Memory B cell (primary cell): ENCODE results near the gene ZSWIM9.

Experiments used
- ATAC-seq: fragments of 150-1000 bp; cut with Tn5 transposase; 2 replicates; pipeline ENCODE4 v1.10.0; 2021; ENCODE audit warnings: low read depth, mild to moderate bottlenecking, moderate library complexity
- DNase-seq, 2 donors: peaks; one replicate each; pipeline ENCODE4 v3.0.0; 2022; ENCODE audit warnings: low spot score in 2 of 2
- H3K27ac Mint-ChIP-seq: one replicate; pipeline ENCODE4 v1.8.0; 2022; ENCODE audit warnings: mild to moderate bottlenecking, moderate library complexity, mixed read lengths
- H3K27me3 Mint-ChIP-seq: one replicate; pipeline ENCODE4 v1.8.0; 2022; ENCODE audit warnings: mixed read lengths
- H3K36me3 Mint-ChIP-seq: one replicate; pipeline ENCODE4 v1.8.0; 2022; ENCODE audit warnings: mild to moderate bottlenecking, mixed read lengths
- H3K4me1 Mint-ChIP-seq: one replicate; pipeline ENCODE4 v1.8.0; 2022; ENCODE audit warnings: mixed read lengths
- H3K4me3 Mint-ChIP-seq: one replicate; pipeline ENCODE4 v1.8.0; 2022; ENCODE audit warnings: mild to moderate bottlenecking, moderate library complexity, mixed read lengths
- H3K9me3 Mint-ChIP-seq: one replicate; pipeline ENCODE4 v1.8.0; 2022; ENCODE audit warnings: mixed read lengths

ZSWIM9 gene

DNA sequence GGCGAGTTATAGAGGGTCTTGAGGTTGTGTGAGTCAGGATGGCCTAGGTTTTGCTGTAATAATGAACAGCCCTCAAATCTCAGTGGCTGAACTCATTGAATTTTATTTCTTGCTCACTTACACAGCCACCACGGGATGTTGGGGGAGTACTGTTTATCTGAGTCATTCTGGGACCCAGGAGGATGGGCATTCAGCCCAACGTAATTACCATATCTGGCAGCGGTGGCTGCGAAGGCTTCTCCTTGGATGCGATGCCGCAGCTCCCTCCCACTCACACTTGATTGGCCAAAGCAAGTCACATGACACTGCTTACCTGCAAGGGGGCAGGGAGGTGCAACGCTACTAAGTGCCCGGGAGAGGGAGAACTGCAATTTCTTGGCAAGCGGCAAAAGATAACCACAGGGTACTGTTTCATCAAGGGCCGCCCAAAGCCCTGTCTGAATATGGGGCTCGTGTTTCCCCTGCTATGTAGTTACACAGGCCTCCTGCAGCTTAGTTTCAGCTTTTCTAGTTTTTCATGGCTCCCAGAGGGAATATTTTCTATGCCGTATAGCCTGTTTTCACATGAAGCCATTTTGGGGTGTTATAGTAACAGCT, 19.9 kb downstream of the ZSWIM9 start:
- no peaks in the 10 kb centered on the region for H3K9me3 Mint-ChIP-seq
- peak overlapping the region; percentile 37 for H3K4me3 Mint-ChIP-seq
- H3K4me1 Mint-ChIP-seq = peaks cover 17% of the 10 kb centered on the region
- DNase-seq (peak in 1 of 2 donors; percentile 45), ATAC-seq (peak; percentile 82)
- peaks cover 2% of the 10 kb centered on the region for H3K27me3 Mint-ChIP-seq
- H3K36me3 Mint-ChIP-seq = peaks cover 14% of the 10 kb centered on the region
- no peak overlapping the region for H3K27ac Mint-ChIP-seq

DNA sequence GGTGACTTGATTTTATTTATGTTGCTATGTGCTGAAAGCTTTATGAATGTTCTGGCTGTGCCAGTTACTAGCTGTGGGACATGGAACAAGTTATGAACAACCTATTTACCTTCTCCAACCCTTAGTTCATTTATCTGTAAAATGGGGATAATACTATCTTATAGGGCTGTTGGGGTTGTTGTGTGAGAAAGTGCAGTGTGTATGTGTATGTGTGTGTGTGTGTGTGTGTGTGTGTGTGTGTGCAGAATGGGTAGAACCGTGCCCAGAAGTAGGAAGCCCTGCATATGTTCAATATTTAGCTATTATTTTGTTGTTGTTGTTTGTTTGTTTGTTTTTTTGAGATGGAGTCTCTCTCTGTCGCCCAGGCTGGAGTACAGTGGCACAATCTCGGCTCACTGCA, 20.4 kb downstream of the ZSWIM9 start:
- Mint-ChIP-seq H3K27ac (no peak overlapping the region), H3K4me3 (no peak overlapping the region)

DNA sequence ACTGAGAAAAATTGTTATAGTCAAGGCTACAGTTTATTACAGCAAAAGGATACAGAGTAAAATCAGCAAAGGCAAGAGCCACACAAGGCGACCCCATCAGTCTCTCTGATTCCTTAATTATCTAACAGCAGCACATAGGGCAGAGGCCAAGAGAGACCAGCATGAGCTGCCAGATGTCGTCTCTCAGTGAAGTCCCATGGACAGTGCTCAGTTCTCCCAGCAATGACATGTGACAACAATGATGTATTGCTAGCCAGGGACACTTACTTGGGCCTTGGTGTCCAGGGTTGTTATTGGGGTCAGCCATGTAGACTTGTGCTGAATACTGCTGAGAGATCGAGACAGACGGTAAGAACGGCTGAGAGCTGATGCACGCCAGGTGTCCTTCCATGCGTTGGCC, 22.3 kb downstream of the ZSWIM9 start:
- Mint-ChIP-seq H3K9me3 (no peaks in the 10 kb centered on the region), H3K36me3 (peaks cover 15% of the 10 kb centered on the region), H3K4me1 (peaks cover 23% of the 10 kb centered on the region), H3K4me3 (no peak overlapping the region), H3K27ac (no peak overlapping the region), H3K27me3 (peaks cover 4% of the 10 kb centered on the region)
- ATAC-seq (no peak), DNase-seq (no peak)

More for the DNA sequence above, 20.4 kb downstream of the ZSWIM9 start:
- no peaks in the 10 kb centered on the region for H3K9me3 Mint-ChIP-seq
- peaks cover 14% of the 10 kb centered on the region for H3K36me3 Mint-ChIP-seq
- no peak for DNase-seq
- H3K27me3 Mint-ChIP-seq = peaks cover 2% of the 10 kb centered on the region
- no peak for ATAC-seq
- peaks cover 20% of the 10 kb centered on the region for H3K4me1 Mint-ChIP-seq

DNA sequence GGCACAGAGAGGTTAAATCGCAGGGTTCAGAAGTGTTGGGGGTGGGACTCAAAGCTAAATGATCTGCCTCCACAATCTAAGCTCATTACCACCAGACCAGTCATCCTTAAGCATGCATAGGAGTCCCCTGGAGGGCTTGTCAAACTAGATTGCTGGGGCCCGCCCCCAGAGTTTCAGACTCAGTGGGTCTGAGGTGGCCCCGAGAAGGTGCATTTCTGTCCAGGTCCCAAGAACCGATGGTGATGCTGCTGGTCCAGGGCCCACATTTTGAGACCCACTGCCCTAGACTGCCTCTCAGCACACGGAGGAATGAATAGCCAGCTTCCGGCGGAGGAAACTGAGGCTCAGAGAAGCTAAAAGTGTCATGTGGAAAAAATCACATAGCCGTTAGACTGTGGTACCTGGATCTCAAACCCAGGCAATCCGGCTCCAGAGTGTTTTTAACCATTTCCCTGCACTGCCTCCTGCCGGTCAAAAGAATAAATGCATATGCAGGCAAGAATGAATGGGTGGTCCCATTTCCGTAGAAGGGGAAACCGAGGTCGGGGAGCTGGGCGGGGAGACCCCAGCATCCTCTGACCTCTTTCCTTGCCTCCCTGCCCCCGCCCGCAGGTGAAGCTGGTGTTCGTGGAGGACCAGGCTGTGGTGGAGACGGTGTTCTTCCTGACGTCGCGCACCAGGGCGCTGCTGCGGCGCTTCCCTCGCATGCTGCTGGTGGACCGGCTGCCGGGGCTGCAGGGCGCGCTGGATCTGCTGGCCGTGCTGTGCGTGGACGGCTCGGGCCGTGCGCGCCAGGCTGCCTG, 23.8 kb downstream of the ZSWIM9 start:
- H3K4me1 Mint-ChIP-seq = peaks cover 23% of the 10 kb centered on the region
- no peaks in the 10 kb centered on the region for H3K9me3 Mint-ChIP-seq
- H3K36me3 Mint-ChIP-seq = peaks cover 10% of the 10 kb centered on the region
- ATAC-seq = no peak
- peaks cover 4% of the 10 kb centered on the region for H3K27me3 Mint-ChIP-seq
- no peak overlapping the region for H3K4me3 Mint-ChIP-seq
- peak in 1 of 2 donors; percentile 39 for DNase-seq
- no peak overlapping the region for H3K27ac Mint-ChIP-seq

DNA sequence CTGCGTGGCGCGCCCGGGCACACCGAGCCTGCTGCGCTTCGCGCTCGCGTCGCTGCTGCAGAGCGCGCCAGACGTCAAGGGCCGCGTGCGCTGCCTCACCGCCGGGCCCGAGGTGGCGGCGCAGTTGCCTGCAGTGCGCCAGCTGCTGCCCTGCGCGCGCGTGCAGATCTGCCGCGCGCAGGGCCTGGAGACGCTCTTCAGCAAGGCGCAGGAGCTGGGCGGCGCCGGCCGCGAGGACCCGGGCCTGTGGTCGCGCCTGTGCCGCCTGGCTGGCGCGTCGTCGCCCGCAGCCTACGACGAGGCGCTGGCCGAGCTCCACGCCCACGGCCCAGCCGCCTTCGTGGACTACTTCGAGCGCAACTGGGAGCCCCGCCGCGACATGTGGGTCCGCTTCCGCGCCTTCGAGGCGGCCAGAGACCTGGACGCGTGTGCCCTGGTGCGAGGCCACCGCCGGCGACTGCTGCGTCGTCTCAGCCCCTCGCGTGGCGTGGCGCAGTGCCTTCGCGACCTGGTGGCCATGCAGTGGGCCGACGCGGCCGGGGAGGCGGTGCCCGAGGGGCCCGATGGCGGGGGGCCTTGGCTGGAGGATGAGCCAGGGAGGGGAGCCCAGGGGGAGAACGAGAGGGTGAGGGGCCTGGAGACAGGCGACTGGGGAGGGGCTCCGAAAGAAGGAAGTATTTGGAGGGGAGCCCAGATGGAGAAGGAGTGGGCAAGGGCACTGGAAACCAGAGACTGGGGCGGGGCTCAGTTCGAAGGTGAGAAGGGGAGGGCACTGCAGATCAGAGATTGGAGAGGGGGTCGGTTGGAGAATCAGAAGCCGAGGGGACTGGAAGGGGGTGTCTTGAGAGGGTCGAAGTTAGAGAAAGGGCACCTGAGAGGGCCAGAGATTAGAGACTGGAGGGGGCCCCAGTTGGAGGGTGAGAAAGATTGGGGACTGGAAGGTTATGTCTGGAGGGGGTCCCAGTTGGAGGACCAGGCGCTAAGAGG, 24.7 kb downstream of the ZSWIM9 start:
- no peak for DNase-seq
- Mint-ChIP-seq H3K36me3 (peaks cover 12% of the 10 kb centered on the region), H3K27ac (no peak overlapping the region), H3K27me3 (peaks cover 4% of the 10 kb centered on the region), H3K4me3 (no peak overlapping the region), H3K4me1 (peaks cover 25% of the 10 kb centered on the region), H3K9me3 (no peaks in the 10 kb centered on the region)
- no peak for ATAC-seq

DNA sequence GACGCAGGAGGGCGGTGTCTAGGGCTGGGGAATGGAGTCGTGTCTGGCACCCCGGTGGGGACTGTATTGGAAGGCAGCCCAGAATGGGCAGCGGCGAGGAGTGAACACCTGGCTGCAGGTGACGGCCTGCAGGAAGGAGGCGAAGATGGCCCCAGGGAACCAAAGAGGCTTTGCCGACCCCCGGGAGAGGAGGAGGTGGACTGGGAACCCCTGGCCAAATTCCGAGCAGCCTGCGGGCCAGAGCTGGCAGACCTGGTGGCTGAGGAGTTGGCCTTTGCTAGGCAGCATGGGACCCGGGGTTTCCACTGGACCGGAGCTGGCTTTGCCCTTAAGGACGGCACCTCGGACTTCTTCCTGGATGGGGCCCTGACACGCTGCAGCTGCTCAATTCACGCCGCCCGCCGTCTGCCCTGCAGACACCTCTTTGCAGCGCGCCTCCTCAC, 25.9 kb downstream of the ZSWIM9 start:
- H3K9me3 Mint-ChIP-seq = no peaks in the 10 kb centered on the region
- no peak overlapping the region for H3K27ac Mint-ChIP-seq
- H3K4me1 Mint-ChIP-seq = peaks cover 22% of the 10 kb centered on the region
- DNase-seq (no peak), ATAC-seq (no peak)
- H3K4me3 Mint-ChIP-seq = no peak overlapping the region
- H3K27me3 Mint-ChIP-seq = peaks cover 4% of the 10 kb centered on the region
- H3K36me3 Mint-ChIP-seq = peaks cover 9% of the 10 kb centered on the region

DNA sequence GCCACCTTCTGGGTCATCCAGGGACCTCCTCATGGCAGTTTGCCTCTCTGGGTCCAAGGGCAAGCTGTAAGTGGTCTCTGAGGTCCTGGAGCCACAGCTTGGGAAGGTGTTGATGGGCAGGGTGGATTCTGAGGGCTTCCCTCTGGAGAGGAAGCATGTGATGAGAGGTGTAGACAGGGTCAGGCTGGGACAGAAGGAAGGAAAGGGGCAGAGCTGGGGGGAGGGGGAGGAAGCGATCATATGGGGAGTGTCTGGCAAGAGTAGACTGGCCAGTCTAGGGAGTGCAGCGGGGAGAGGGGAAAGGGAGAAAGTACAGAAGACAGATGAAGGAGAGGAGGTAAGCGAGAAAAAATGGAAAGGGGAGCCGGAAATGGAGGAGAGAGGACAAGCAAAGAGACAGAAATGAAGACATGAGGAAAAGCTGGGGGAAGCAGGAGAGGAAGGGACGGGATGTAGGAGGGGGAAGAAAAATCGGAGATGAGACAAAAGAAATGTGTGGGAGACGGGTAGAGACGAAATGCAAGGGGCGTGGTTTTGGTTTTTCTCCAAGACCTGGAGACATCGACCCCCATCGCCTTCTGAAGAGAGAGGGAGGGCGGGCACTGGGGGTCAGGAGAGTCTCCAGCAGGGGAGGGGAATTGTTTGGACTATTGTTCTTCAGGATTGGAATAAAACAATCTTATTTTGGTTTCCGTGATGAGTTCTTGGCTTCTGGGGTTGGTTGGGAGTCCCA, 26.6 kb downstream of the ZSWIM9 start:
- Mint-ChIP-seq H3K9me3 (no peaks in the 10 kb centered on the region), H3K4me1 (peaks cover 22% of the 10 kb centered on the region), H3K4me3 (no peak overlapping the region), H3K27me3 (peaks cover 4% of the 10 kb centered on the region), H3K36me3 (peaks cover 9% of the 10 kb centered on the region), H3K27ac (no peak overlapping the region)
- ATAC-seq (no peak), DNase-seq (no peak)

DNA sequence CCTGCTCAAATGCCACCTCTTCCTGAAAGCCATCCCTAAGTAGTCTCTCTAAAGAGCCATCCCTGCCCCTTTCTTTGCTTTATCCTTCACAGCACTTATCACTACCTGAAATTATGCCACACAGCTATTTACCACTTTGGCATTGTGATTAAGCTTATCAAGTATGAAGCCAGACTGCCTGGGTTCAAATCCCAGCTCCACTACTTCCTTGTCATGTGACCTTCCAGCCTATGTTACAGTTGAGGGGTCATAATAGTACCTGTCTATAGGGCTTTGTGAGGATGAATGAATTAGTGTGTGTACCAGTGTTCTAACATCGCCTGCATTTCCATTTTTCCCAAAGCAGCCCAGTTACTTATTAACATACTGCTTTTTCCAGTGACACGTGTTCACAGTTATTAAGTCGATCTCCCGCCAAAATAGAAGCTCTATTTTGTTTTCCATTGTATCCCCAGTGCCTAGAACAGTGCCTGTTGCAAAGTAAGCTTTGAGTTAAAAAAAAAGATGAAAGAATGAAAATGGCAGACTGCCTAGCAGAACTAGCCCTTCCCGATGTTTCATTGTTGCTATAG, 32.8 kb downstream of the ZSWIM9 start:
- H3K27ac Mint-ChIP-seq = no peak overlapping the region
- H3K9me3 Mint-ChIP-seq = no peaks in the 10 kb centered on the region
- H3K27me3 Mint-ChIP-seq = no peaks in the 10 kb centered on the region
- H3K36me3 Mint-ChIP-seq = peaks cover 4% of the 10 kb centered on the region
- no peak overlapping the region for H3K4me3 Mint-ChIP-seq
- ATAC-seq (no peak), DNase-seq (no peak)
- H3K4me1 Mint-ChIP-seq = peaks cover 8% of the 10 kb centered on the region

DNA sequence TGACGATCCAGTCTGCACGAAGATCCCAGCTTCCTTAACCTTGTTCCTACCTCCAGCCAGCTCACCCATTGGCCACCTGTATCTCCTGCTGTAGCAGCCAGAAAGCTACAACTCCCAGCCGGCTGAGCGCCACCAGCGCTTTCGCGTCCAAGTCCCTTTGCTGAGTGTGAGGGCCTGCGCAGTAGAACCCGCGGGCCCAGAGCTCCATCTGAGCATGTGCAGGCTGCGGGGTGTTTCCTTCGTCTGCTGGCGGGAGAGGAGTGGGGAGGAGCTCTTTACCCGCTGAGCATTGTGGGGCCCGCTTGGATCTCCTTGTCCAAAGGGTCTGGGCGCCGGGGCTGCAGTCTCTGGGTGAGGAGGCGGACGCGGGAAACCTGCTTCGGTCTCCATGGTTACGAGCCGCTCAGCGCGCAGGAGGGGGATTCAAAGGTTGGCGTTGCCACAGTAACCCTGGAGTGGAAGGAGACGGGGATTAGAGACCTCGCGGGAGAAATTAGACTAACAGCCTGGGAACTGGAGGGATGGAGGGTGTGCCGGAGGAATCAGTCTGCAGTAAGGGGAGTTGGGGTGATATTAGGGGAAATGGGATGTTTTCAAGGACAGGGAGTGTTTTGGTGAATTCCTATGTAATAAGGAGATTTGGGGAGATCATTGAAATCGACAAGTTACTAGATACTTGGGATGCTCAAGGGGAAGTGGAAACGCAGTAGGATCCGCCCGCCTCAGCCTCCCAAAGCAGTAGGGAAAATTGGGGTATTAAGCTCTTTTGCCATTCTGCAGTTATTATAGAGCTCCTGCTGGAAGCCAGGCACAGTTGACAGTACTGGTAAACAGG, 33.5 kb downstream of the ZSWIM9 start:
- H3K36me3 Mint-ChIP-seq = peaks cover 4% of the 10 kb centered on the region

DNA sequence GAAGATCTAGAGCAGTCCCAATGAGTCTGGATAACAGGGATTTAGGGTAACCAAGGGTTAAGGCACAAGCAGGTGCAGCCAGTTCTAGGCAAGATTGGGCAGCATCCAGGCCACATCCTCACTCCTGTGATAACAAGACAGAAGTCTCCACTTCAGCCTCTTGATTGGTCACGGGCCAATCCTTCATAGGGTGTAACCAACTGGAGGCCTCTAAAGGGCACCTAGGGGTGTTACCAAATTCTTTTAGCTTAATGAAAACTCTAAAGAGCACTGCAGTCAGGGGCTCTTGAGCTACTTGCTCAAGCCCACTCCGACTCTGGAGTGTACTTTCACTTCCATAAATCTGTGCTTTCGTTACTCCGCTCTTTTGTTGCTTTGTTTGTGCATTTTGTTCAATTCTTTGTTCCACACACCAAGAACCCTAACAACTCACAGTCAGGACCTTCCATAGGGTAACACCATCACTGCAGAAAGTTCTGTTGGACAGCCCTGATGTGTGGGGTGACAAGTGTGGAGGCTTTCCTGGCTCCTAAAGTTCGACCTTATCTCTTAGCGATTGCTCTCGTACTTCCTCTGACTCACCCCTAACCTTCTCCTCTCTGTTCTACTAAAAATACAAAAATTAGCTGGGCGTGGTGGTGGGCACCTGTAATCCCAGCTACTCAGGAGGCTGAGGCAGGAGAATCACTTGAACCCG, 36.1 kb downstream of the ZSWIM9 start:
- H3K27me3 Mint-ChIP-seq = no peaks in the 10 kb centered on the region
- H3K27ac Mint-ChIP-seq = peak overlapping the region; percentile 92
- H3K4me3 Mint-ChIP-seq = peak overlapping the region; percentile 62
- DNase-seq (no peak), ATAC-seq (peak; percentile 3)
- H3K9me3 Mint-ChIP-seq = no peaks in the 10 kb centered on the region
- H3K36me3 Mint-ChIP-seq = peaks cover 6% of the 10 kb centered on the region
- H3K4me1 Mint-ChIP-seq = peaks cover 9% of the 10 kb centered on the region

More for the DNA sequence above, 33.5 kb downstream of the ZSWIM9 start:
- Mint-ChIP-seq H3K4me3 (no peak overlapping the region), H3K4me1 (peaks cover 8% of the 10 kb centered on the region), H3K27me3 (no peaks in the 10 kb centered on the region), H3K9me3 (no peaks in the 10 kb centered on the region), H3K27ac (no peak overlapping the region)
- peak; percentile 98 for ATAC-seq
- peak; percentile 72 to 80 for DNase-seq

DNA sequence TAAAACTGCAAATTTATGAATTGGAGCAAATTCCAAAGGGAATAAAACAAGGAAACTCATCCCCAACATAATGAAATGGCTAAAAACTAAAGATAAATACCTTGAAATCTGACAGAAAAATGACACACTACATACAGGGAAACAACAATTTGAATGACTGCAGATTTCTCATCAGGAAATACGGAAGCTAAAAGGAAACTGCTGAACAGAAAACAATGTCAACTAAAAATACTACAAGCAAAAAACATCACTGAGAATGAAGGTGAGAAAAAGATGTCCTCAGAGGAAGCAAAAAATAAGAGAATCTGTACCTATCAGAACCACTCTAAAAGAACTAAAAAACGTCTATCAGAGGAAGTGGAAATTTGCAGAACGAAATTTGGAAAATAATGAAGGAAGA, 39.5 kb downstream of the ZSWIM9 start:
- DNase-seq (no peak), ATAC-seq (no peak)
- Mint-ChIP-seq H3K4me1 (peaks cover 11% of the 10 kb centered on the region), H3K27me3 (no peaks in the 10 kb centered on the region), H3K36me3 (peaks cover 16% of the 10 kb centered on the region), H3K4me3 (no peak overlapping the region), H3K27ac (peak overlapping the region; percentile 77), H3K9me3 (no peaks in the 10 kb centered on the region)

DNA sequence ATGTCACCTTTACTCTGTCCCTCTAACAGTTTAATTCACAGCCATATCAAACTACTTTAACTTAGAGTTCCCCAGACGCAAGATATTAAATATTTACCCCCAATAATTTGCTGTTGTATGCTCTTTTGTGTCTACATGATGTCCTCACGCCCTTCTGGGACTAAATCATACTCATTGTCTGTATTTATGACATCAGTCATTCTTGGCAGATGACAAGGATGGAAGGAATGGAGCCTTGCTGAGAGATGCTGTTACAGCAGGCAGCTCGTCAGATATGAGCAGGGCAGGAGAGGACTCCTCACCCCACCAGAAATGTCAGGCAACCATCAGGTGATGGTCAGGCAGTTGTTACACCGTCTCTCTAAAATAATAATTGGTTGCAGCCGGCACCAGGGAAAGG, 43.5 kb downstream of the ZSWIM9 start:
- no peaks in the 10 kb centered on the region for H3K27me3 Mint-ChIP-seq
- ATAC-seq (no peak), DNase-seq (no peak)
- H3K4me1 Mint-ChIP-seq = peaks cover 7% of the 10 kb centered on the region
- H3K27ac Mint-ChIP-seq = no peak overlapping the region
- H3K4me3 Mint-ChIP-seq = no peak overlapping the region
- H3K9me3 Mint-ChIP-seq = no peaks in the 10 kb centered on the region
- H3K36me3 Mint-ChIP-seq = peaks cover 29% of the 10 kb centered on the region
